Osteoblast (primary cell): ENCODE data around the gene LRP1B. TPM values are rescaled to one million over a fixed set of nuclear protein-coding genes. Genes with fewer than 3 reads are reported as not detected.

Source experiments
- DNase-seq: peaks from one replicate; pipeline ENCODE4 v3.0.0; 2011; ENCODE audit warnings: low spot score, mixed read lengths; ENCODE audit not compliant: insufficient read length; ENCODE audit errors: missing footprints
- H2AFZ ChIP-seq: 2 replicates; pipeline ENCODE4 v1.6.0; 2011; ENCODE audit warnings: mild to moderate bottlenecking, low read length
- H3K27ac ChIP-seq: 2 replicates; pipeline ENCODE4 v1.5.1; 2011; ENCODE audit warnings: mild to moderate bottlenecking, low read depth, low read length, moderate library complexity
- H3K27me3 ChIP-seq: 2 replicates; pipeline ENCODE4 v1.6.0; 2012; ENCODE audit warnings: mild to moderate bottlenecking, control low read depth, inconsistent platforms, low read length, moderate library complexity; ENCODE audit not compliant: insufficient read depth
- H3K36me3 ChIP-seq: 2 replicates; pipeline ENCODE4 v1.5.1; 2011; ENCODE audit warnings: mild to moderate bottlenecking, low read length, control low read depth, moderate library complexity; ENCODE audit not compliant: insufficient read depth
- H3K4me1 ChIP-seq: 2 replicates; pipeline ENCODE4 v1.5.1; 2011; ENCODE audit warnings: mild to moderate bottlenecking, low read length, control low read depth, moderate library complexity; ENCODE audit not compliant: insufficient read depth
- H3K4me2 ChIP-seq: 2 replicates; pipeline ENCODE4 v1.6.0; 2011; ENCODE audit warnings: mild to moderate bottlenecking, low read length; ENCODE audit not compliant: insufficient read depth
- H3K4me3 ChIP-seq: fragments of 200-600 bp; sonication (generic); 3 replicates; pipeline ENCODE4 v1.5.1; 2012; ENCODE audit warnings: mild to moderate bottlenecking, low read length, inconsistent platforms; ENCODE audit not compliant: insufficient read depth
- H3K79me2 ChIP-seq: 2 replicates; pipeline ENCODE4 v1.6.0; 2012; ENCODE audit warnings: mild to moderate bottlenecking, low read length, control low read depth, inconsistent platforms; ENCODE audit not compliant: insufficient read depth
- H3K9me3 ChIP-seq: 2 replicates; pipeline ENCODE4 v1.5.1; 2011; ENCODE audit warnings: low read depth, low read length, control low read depth
- H4K20me1 ChIP-seq: 2 replicates; pipeline ENCODE4 v1.6.0; 2012; ENCODE audit warnings: mild to moderate bottlenecking, low read length, control low read depth; ENCODE audit not compliant: insufficient read depth
- CTCF ChIP-seq: IDR thresholded peaks from 2 replicates; pipeline ENCODE4 v1.5.1; 2011; ENCODE audit warnings: mild to moderate bottlenecking, low read depth, low read length, moderate library complexity; ENCODE audit errors: extremely low read depth
- total RNA-seq: library from RNA; depleted of rRNA; stranded (reverse); fragments of >200 nt; gene quantifications from 2 replicates; pipeline ENCODE4 v1.2.3, GENCODE V29; 2012

Gene LRP1B
- total RNA-seq, 1 donor, result not detected

DNA sequence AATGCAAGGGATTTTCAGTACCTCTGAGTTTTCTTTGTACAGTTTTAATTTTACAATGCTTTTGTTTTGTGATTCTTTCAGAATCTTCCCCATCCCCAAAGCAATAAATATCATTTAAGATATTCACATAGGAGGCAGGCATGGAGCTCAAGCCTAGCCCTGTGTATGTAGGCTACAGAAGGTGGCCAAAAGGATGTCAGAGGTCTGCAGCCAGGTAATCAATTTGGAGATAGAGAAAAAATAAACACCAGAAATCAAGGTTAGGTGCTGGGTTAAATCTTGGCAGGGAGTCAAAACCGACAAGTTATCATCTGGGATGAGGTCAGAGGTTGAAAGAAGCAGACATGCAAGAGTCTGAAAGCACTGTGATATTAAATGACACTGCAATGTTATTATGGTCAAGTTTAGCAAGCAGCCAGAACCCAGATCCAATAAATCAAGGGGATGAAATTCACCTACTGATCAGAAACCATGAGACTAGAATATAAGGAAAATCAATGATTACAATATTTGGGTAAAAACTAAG lies 45.1 kb upstream of the LRP1B start:
- Histone ChIP-seq H3K36me3 (no peaks in the 10 kb centered on the region), H3K4me2 (no peak overlapping the region), H3K27me3 (no peaks in the 10 kb centered on the region), H3K9me3 (peaks cover under 1% of the 10 kb centered on the region), H3K4me1 (no peaks in the 10 kb centered on the region), H2AFZ (no peak overlapping the region), H3K79me2 (no peaks in the 10 kb centered on the region), H4K20me1 (no peaks in the 10 kb centered on the region), H3K4me3 (no peak overlapping the region), H3K27ac (no peak overlapping the region)
- DNase-seq, result no peak
- TF ChIP-seq CTCF, result no peak

DNA sequence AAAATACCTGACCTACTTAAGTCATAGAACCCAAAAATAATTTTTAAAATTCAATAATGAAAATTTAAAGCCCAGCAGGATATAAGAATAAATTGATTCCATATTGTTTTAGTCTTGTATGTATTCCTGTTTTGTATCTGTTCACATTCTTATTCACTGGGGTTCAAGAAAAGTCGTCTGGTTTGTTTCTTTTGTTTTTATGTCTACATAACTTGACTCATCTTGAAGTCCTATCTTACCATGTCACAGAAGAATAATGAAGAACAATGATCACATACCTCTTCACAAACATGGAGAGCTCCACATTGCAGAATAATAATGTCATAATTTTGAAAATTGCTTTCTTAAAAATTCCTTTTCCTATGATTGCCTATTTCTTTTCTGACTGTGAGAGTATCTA lies 43.4 kb upstream of the LRP1B start:
- H3K27me3 ChIP-seq, result no peaks in the 10 kb centered on the region
- H3K27ac ChIP-seq, result no peak overlapping the region
- no peak for DNase-seq
- no peaks in the 10 kb centered on the region for H3K79me2 ChIP-seq
- H3K4me1 ChIP-seq, result no peaks in the 10 kb centered on the region
- TF ChIP-seq CTCF, result no peak
- H3K36me3 ChIP-seq, result no peaks in the 10 kb centered on the region
- H3K4me2 ChIP-seq, result no peak overlapping the region
- no peaks in the 10 kb centered on the region for H4K20me1 ChIP-seq
- peaks cover 2% of the 10 kb centered on the region for H3K9me3 ChIP-seq
- H3K4me3 ChIP-seq, result no peak overlapping the region
- no peak overlapping the region for H2AFZ ChIP-seq

DNA sequence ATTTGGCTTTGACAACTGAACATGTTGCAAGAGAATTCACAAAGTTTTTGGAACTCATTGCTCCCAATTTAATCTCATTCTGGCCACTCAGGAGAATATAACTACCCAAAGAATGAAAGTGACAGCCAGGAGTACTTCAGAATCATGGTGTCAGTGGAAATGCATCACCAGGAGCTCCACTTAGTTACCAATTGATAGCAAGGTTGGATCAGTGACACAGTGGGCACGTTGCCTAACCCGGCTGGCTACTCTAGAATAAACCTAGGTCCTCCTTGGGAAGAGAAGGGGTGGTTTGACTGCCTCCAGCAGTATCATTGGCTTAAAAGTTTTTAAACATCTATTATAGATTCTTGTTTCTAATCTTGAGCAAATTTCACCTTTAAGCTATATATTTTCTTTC lies 40.0 kb upstream of the LRP1B start:
- H3K4me2 ChIP-seq, result no peak overlapping the region
- no peaks in the 10 kb centered on the region for H3K4me1 ChIP-seq
- H2AFZ ChIP-seq, result no peak overlapping the region
- H3K36me3 ChIP-seq, result no peaks in the 10 kb centered on the region
- no peaks in the 10 kb centered on the region for H3K79me2 ChIP-seq
- no peaks in the 10 kb centered on the region for H3K27me3 ChIP-seq
- H4K20me1 ChIP-seq, result no peaks in the 10 kb centered on the region
- H3K9me3 ChIP-seq, result peaks cover 2% of the 10 kb centered on the region
- no peak overlapping the region for H3K4me3 ChIP-seq
- TF ChIP-seq CTCF, result no peak
- no peak overlapping the region for H3K27ac ChIP-seq
- DNase-seq, result no peak

GRCh38 chr2:142165790-142166189 lies 35.0 kb upstream of the LRP1B start:
- H3K4me3 ChIP-seq, result no peak overlapping the region
- no peaks in the 10 kb centered on the region for H3K4me1 ChIP-seq
- TF ChIP-seq CTCF, result no peak

More at GRCh38 chr2:142165790-142166189, 35.0 kb upstream of the LRP1B start:
- no peaks in the 10 kb centered on the region for H3K27me3 ChIP-seq
- H3K79me2 ChIP-seq, result no peaks in the 10 kb centered on the region
- H2AFZ ChIP-seq, result no peak overlapping the region
- H3K4me2 ChIP-seq, result no peak overlapping the region
- no peak overlapping the region for H3K27ac ChIP-seq
- H4K20me1 ChIP-seq, result no peaks in the 10 kb centered on the region
- no peaks in the 10 kb centered on the region for H3K36me3 ChIP-seq
- H3K9me3 ChIP-seq, result peaks cover under 1% of the 10 kb centered on the region
- no peak for DNase-seq
